Mesendoderm (in vitro differentiated cells): ENCODE results near the gene SREK1.

ENCODE experiments used
- DNase-seq: peaks from one replicate; pipeline ENCODE4 v3.0.0; 2013
- H2AK5ac ChIP-seq: 2 replicates; pipeline ENCODE4 v1.6.1; 2013; ENCODE audit warnings: low read length, inconsistent platforms
- H2BK120ac ChIP-seq: 2 replicates; pipeline ENCODE4 v1.6.1; 2013; ENCODE audit warnings: low read depth, mild to moderate bottlenecking, low read length, moderate library complexity, mixed read lengths
- H2BK15ac ChIP-seq: replicated peaks from 2 replicates; pipeline ENCODE4 v1.6.1; 2013; ENCODE audit warnings: low read depth, mild to moderate bottlenecking, moderate library complexity
- H2BK5ac ChIP-seq: 2 replicates; pipeline ENCODE4 v1.6.1; 2013; ENCODE audit warnings: low read length, inconsistent platforms
- H3K18ac ChIP-seq: 2 replicates; pipeline ENCODE4 v1.6.1; 2013; ENCODE audit warnings: mild to moderate bottlenecking, low read length, mixed read lengths
- H3K23ac ChIP-seq: one replicate; pipeline ENCODE4 v1.6.1; 2013; ENCODE audit warnings: low read length
- H3K27ac ChIP-seq: 2 replicates; pipeline ENCODE4 v1.5.1; 2013; ENCODE audit warnings: low read depth, mild to moderate bottlenecking, inconsistent platforms, low read length, moderate library complexity
- H3K27me3 ChIP-seq: 2 replicates; pipeline ENCODE4 v1.6.1; 2013; ENCODE audit warnings: low read length, control low read depth, mild to moderate bottlenecking, inconsistent platforms; ENCODE audit not compliant: insufficient read depth, poor library complexity
- H3K36me3 ChIP-seq: 2 replicates; pipeline ENCODE4 v1.6.1; 2013; ENCODE audit warnings: low read length, inconsistent platforms; ENCODE audit not compliant: control insufficient read depth, insufficient read depth
- H3K4ac ChIP-seq: one replicate; pipeline ENCODE4 v1.6.1; 2013; ENCODE audit warnings: low read depth, mild to moderate bottlenecking, low read length, moderate library complexity
- H3K4me1 ChIP-seq: 2 replicates; pipeline ENCODE4 v1.6.1; 2013; ENCODE audit warnings: low read depth, low read length, inconsistent platforms; ENCODE audit not compliant: control insufficient read depth
- H3K4me2 ChIP-seq: 2 replicates; pipeline ENCODE4 v1.6.1; 2013; ENCODE audit warnings: low read length
- H3K4me3 ChIP-seq: 2 replicates; pipeline ENCODE4 v1.5.1; 2013; ENCODE audit warnings: mild to moderate bottlenecking, low read length
- H3K56ac ChIP-seq: one replicate; pipeline ENCODE4 v1.6.1; 2013; ENCODE audit warnings: low read length
- H3K79me1 ChIP-seq: 2 replicates; pipeline ENCODE4 v1.6.1; 2013; ENCODE audit warnings: low read length, inconsistent platforms
- H3K79me2 ChIP-seq: 2 replicates; pipeline ENCODE4 v1.6.1; 2013; ENCODE audit warnings: mild to moderate bottlenecking, low read length; ENCODE audit not compliant: control insufficient read depth, insufficient read depth
- H3K9ac ChIP-seq: 2 replicates; pipeline ENCODE4 v1.6.1; 2013; ENCODE audit warnings: low read length, inconsistent platforms
- H4K5ac ChIP-seq: one replicate; pipeline ENCODE4 v1.6.1; 2013; ENCODE audit warnings: low read length
- H4K8ac ChIP-seq: one replicate; pipeline ENCODE4 v1.6.1; 2013; ENCODE audit warnings: low read depth, mild to moderate bottlenecking, control low read depth, low read length, moderate library complexity
- WGBS: extraction: QIAGEN DNeasy Blood & Tissue Kit; methylation state at CpG from one replicate; pipeline ENCODE4 v1.1.7; 2013; ENCODE audit warnings: low lambda C conversion rate, missing lambda C conversion rate; ENCODE audit not compliant: insufficient coverage; ENCODE audit errors: extremely low coverage; 5-methylcytosine and 5-hydroxymethylcytosine counted together

SREK1 gene

GRCh38 chr5:66198837-66199236, 54.7 kb downstream of the SREK1 start:
- H3K4me2 ChIP-seq, result no peak overlapping the region
- H3K79me1 ChIP-seq, result no peaks in the 10 kb centered on the region
- no peaks in the 10 kb centered on the region for H3K36me3 ChIP-seq
- H2BK5ac ChIP-seq, result no peak overlapping the region
- peak; percentile 37 for DNase-seq
- H2BK15ac ChIP-seq, result no peak overlapping the region
- no peak overlapping the region for H3K27ac ChIP-seq
- H4K8ac ChIP-seq, result no peak overlapping the region
- H2AK5ac ChIP-seq, result no peak overlapping the region
- H3K18ac ChIP-seq, result no peak overlapping the region
- no peak overlapping the region for H2BK120ac ChIP-seq
- H4K5ac ChIP-seq, result no peak overlapping the region
- no peak overlapping the region for H3K56ac ChIP-seq
- no peak overlapping the region for H3K4me3 ChIP-seq
- no peaks in the 10 kb centered on the region for H3K79me2 ChIP-seq
- no peak overlapping the region for H3K9ac ChIP-seq
- H3K27me3 ChIP-seq, result no peaks in the 10 kb centered on the region
- H3K4me1 ChIP-seq, result no peaks in the 10 kb centered on the region
- no CpG with 5 or more reads among the region's 1 CpG for WGBS
- no peak overlapping the region for H3K4ac ChIP-seq
- no peak overlapping the region for H3K23ac ChIP-seq

GRCh38 chr5:66203531-66203930, 59.4 kb downstream of the SREK1 start:
- Histone ChIP-seq H4K8ac (no peak overlapping the region), H3K4me1 (no peaks in the 10 kb centered on the region), H3K18ac (no peak overlapping the region), H3K56ac (no peak overlapping the region), H3K27me3 (no peaks in the 10 kb centered on the region), H3K79me2 (no peaks in the 10 kb centered on the region), H3K4me2 (no peak overlapping the region), H3K79me1 (no peaks in the 10 kb centered on the region), H3K4ac (no peak overlapping the region), H3K4me3 (no peak overlapping the region), H4K5ac (no peak overlapping the region), H3K27ac (no peak overlapping the region), H2BK120ac (no peak overlapping the region), H3K9ac (no peak overlapping the region), H2BK15ac (no peak overlapping the region), H2AK5ac (no peak overlapping the region), H3K23ac (no peak overlapping the region), H3K36me3 (no peaks in the 10 kb centered on the region), H2BK5ac (no peak overlapping the region)
- DNase-seq, result no peak
- WGBS, result no CpG with 5 or more reads among the region's 4 CpGs

DNA sequence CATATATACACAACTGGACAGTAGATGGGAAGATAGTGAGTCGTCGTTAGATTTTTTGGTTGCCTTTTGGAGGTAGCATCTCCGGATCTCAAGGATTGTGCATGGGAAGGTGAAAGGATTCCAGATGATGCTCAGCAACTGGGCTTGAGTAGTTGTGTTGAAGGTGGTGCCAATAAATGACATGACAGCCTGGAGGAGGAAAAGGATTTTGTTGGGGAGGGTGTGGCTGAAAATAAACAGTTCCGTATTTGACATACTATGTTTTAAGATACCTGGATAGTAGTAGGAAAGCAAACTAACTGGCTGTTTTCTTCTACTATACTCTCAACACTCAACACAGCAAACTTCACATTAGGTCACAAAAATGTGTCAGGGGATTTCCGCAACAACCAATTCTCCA, 62.4 kb downstream of the SREK1 start:
- H2BK5ac ChIP-seq, result no peak overlapping the region
- H3K79me1 ChIP-seq, result no peaks in the 10 kb centered on the region
- H2BK120ac ChIP-seq, result no peak overlapping the region
- peaks cover 6% of the 10 kb centered on the region for H3K4me1 ChIP-seq
- H3K79me2 ChIP-seq, result no peaks in the 10 kb centered on the region
- no peak overlapping the region for H2AK5ac ChIP-seq
- no peak overlapping the region for H3K23ac ChIP-seq
- no peak overlapping the region for H3K56ac ChIP-seq
- H3K36me3 ChIP-seq, result no peaks in the 10 kb centered on the region
- H3K27me3 ChIP-seq, result no peaks in the 10 kb centered on the region
- H3K9ac ChIP-seq, result no peak overlapping the region
- no peak for DNase-seq
- no peak overlapping the region for H4K5ac ChIP-seq
- H4K8ac ChIP-seq, result no peak overlapping the region
- H3K27ac ChIP-seq, result no peak overlapping the region
- no peak overlapping the region for H3K18ac ChIP-seq
- H3K4ac ChIP-seq, result no peak overlapping the region
- no CpG with 5 or more reads among the region's 5 CpGs for WGBS
- no peak overlapping the region for H2BK15ac ChIP-seq
- no peak overlapping the region for H3K4me2 ChIP-seq
- no peak overlapping the region for H3K4me3 ChIP-seq

DNA sequence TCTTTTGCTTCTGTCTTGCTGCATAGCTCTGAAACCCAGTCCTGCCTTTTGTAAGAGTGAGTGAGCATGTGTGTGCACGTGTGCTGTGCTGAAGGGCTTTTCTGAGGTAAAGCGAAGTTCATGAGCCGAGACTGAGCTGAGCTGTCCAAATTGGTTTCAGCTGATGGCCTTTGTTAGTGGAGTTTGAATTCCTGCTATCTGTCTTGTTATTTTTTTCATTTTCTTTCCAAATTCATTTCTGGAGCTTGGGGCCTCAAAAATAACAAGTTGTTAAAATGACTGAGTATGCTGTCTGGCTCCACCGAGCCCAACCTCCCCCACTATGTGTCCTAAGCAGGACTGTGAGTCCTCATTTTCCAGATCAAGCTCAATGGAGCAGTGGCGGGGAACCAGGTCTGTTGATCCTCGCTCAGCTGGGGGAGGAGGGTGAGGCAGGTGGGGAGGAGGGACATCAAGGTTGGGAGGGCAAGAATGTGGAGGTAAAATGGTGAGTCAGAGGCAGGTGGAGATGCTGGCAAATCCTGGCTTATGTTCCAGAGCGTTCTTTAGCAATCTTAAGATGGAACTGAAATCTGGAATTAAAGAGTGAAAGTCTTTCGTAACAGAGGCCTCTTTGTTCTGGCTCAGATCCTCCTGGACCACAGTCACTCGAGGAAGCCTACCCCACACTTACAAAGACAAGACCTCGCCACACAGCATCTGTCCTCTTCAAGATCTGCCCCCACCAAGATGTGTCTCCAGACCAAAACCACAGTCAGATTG, 63.9 kb downstream of the SREK1 start:
- Histone ChIP-seq H3K79me1 (no peaks in the 10 kb centered on the region), H3K9ac (no peak overlapping the region), H2BK15ac (no peak overlapping the region), H3K4me2 (no peak overlapping the region), H3K18ac (no peak overlapping the region), H3K36me3 (no peaks in the 10 kb centered on the region), H3K23ac (peak overlapping the region; percentile 93), H3K27ac (no peak overlapping the region), H4K8ac (no peak overlapping the region), H2AK5ac (no peak overlapping the region), H3K4me3 (no peak overlapping the region), H3K27me3 (no peaks in the 10 kb centered on the region), H2BK5ac (no peak overlapping the region), H3K79me2 (no peaks in the 10 kb centered on the region), H3K4me1 (peaks cover 6% of the 10 kb centered on the region), H4K5ac (no peak overlapping the region), H2BK120ac (no peak overlapping the region), H3K4ac (no peak overlapping the region), H3K56ac (no peak overlapping the region)
- peak; percentile 23 for DNase-seq
- no CpG with 5 or more reads among the region's 10 CpGs for WGBS

DNA sequence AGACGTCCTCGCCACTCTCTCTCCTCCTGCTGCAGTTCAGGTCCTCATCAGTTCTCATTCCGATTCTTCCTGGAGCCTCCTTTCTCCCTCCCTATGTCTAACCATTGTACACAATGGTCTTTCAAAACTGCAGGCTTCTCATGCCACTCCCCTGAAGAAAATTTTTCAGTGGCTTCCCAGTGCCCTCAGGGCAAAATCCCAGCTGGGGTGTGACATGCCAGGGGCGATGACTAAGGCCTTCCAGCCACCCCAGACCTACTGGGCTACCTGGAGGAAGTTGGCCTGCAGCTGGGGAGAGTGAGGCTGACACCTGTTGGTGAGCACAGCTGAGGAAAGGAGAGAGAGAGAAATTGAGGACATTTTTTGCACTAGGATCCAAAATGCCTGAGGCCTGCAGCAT, 65.2 kb downstream of the SREK1 start:
- no peak overlapping the region for H4K5ac ChIP-seq
- no peaks in the 10 kb centered on the region for H3K36me3 ChIP-seq
- DNase-seq, result peak; percentile 95
- WGBS, result no CpG with 5 or more reads among the region's 4 CpGs
- H3K18ac ChIP-seq, result no peak overlapping the region
- H3K4ac ChIP-seq, result no peak overlapping the region
- peaks cover 6% of the 10 kb centered on the region for H3K4me1 ChIP-seq
- H2BK5ac ChIP-seq, result no peak overlapping the region
- H3K79me1 ChIP-seq, result no peaks in the 10 kb centered on the region
- no peak overlapping the region for H2BK120ac ChIP-seq
- no peak overlapping the region for H3K23ac ChIP-seq
- H3K27me3 ChIP-seq, result no peaks in the 10 kb centered on the region
- no peak overlapping the region for H3K4me2 ChIP-seq
- H3K27ac ChIP-seq, result no peak overlapping the region
- no peak overlapping the region for H2BK15ac ChIP-seq
- peak overlapping the region; percentile 51 for H3K56ac ChIP-seq
- no peak overlapping the region for H3K9ac ChIP-seq
- no peak overlapping the region for H3K4me3 ChIP-seq
- no peaks in the 10 kb centered on the region for H3K79me2 ChIP-seq
- no peak overlapping the region for H2AK5ac ChIP-seq
- H4K8ac ChIP-seq, result no peak overlapping the region

DNA sequence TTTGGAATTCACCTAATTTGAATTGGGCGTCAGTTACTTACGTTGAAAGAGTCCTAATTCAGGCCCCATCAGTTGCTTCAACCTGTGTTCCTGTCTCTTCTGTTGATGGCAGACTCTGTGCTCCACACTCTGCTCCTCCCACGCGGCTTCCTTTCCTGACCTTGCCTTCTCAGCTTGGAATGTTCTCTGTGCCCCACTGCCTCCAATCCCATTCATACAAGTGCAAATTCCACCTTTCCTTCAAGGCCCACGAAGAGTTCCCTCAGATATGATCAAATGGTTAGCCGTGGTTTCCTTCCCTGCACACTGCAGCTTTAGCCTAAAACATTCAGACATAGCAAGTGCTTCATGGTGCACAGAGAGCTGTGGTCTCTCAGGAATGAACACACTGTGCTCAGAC, 65.7 kb downstream of the SREK1 start:
- Histone ChIP-seq H3K4ac (no peak overlapping the region), H3K79me2 (no peaks in the 10 kb centered on the region), H2BK5ac (no peak overlapping the region), H3K18ac (no peak overlapping the region), H2BK15ac (no peak overlapping the region), H4K5ac (no peak overlapping the region), H3K9ac (no peak overlapping the region), H2BK120ac (no peak overlapping the region), H3K23ac (no peak overlapping the region), H3K79me1 (no peaks in the 10 kb centered on the region), H3K36me3 (no peaks in the 10 kb centered on the region), H3K56ac (peak overlapping the region; percentile 11), H3K4me1 (peaks cover 6% of the 10 kb centered on the region), H3K27me3 (no peaks in the 10 kb centered on the region), H3K4me3 (no peak overlapping the region), H3K27ac (no peak overlapping the region), H3K4me2 (no peak overlapping the region), H4K8ac (no peak overlapping the region), H2AK5ac (no peak overlapping the region)
- DNase-seq, result peak; percentile 63
- no CpG with 5 or more reads among the region's 6 CpGs for WGBS
